GM10847 (cell line): ENCODE data around the gene NFAT5.

Source experiments
- POLR2A ChIP-seq: IDR thresholded peaks from 2 replicates; pipeline ENCODE4 v1.6.1; 2011; ENCODE audit not compliant: insufficient read length; ENCODE audit errors: extremely low read depth

NFAT5 gene

GRCh38 chr16:69672998-69673713, 107.4 kb downstream of the NFAT5 start:
- no peak for TF ChIP-seq POLR2A

- no peak for TF ChIP-seq POLR2A
Observed at GRCh38 chr16:69680358-69680757, 114.6 kb downstream of the NFAT5 start.

GRCh38 chr16:69688589-69688988, 122.8 kb downstream of the NFAT5 start:
- TF ChIP-seq POLR2A = no peak

- no peak for TF ChIP-seq POLR2A
Observed at GRCh38 chr16:69691980-69692911, 126.5 kb downstream of the NFAT5 start.

GRCh38 chr16:69693916-69694315, 128.2 kb downstream of the NFAT5 start:
- TF ChIP-seq POLR2A = no peak

GRCh38 chr16:69698404-69698803, 132.6 kb downstream of the NFAT5 start:
- no peak for TF ChIP-seq POLR2A

- no peak for TF ChIP-seq POLR2A
Observed at GRCh38 chr16:69699915-69700314, 134.1 kb downstream of the NFAT5 start.

GRCh38 chr16:69701452-69701851, 135.7 kb downstream of the NFAT5 start:
- TF ChIP-seq POLR2A = no peak

- TF ChIP-seq POLR2A = no peak
Observed at GRCh38 chr16:69701866-69702265, 136.1 kb downstream of the NFAT5 start.

GRCh38 chr16:69703638-69704037, 137.9 kb downstream of the NFAT5 start:
- TF ChIP-seq POLR2A = no peak

- no peak for TF ChIP-seq POLR2A
Observed at GRCh38 chr16:69706256-69706974, 140.6 kb downstream of the NFAT5 start.

- no peak for TF ChIP-seq POLR2A
Observed at GRCh38 chr16:69706975-69707340, 141.2 kb downstream of the NFAT5 start.

GRCh38 chr16:69707920-69708683, 142.3 kb downstream of the NFAT5 start:
- no peak for TF ChIP-seq POLR2A

GRCh38 chr16:69709456-69710084, 143.8 kb downstream of the NFAT5 start:
- TF ChIP-seq POLR2A = no peak
